Naive B cell (primary cell): ENCODE results near the gene TYW1B. TPM values are rescaled to one million over a fixed set of nuclear protein-coding genes. Genes with fewer than 3 reads are reported as not detected.
A peak's percentile ranks its signal among the peaks of the same experiment; 100 is the strongest.
"Not testable (repeated sequence)": the region's sequence is repeated elsewhere in the genome, so short reads cannot be mapped to it uniquely, and the experiment has no call there.

Experiments
- ATAC-seq, 2 donors: fragments of 150-1000 bp; cut with Tn5 transposase; 2 replicates each; pipeline ENCODE4 v1.10.0; 2021; ENCODE audit warnings: low read depth in 2 of 2, mild to moderate bottlenecking in 2 of 2, moderate library complexity in 2 of 2
- DNase-seq: peaks from one replicate; pipeline ENCODE4 v3.0.0; 2022
- H3K27ac Mint-ChIP-seq, 6 donors: one replicate each; pipeline ENCODE4 v1.8.0; 2020 to 2022; ENCODE audit warnings: mild to moderate bottlenecking in 6 of 6, mixed read lengths in 6 of 6, moderate library complexity in 5 of 6, inconsistent platforms in 2 of 6
- H3K27me3 Mint-ChIP-seq, 3 donors: one replicate each; pipeline ENCODE4 v1.8.0; 2021 to 2022; ENCODE audit warnings: mixed read lengths in 3 of 3, mild to moderate bottlenecking in 1 of 3
- H3K36me3 Mint-ChIP-seq, 2 donors: one replicate each; pipeline ENCODE4 v1.8.0; 2020 to 2022; ENCODE audit warnings: mixed read lengths in 2 of 2, inconsistent platforms in 1 of 2, mild to moderate bottlenecking in 1 of 2
- H3K4me1 Mint-ChIP-seq, 3 donors: one replicate each; pipeline ENCODE4 v1.8.0; 2020 to 2022; ENCODE audit warnings: mixed read lengths in 3 of 3, inconsistent platforms in 1 of 3, mild to moderate bottlenecking in 1 of 3, moderate library complexity in 1 of 3
- H3K4me3 Mint-ChIP-seq, 8 donors: one replicate each; pipeline ENCODE4 v1.8.0; 2020 to 2022; ENCODE audit warnings: mild to moderate bottlenecking in 8 of 8, mixed read lengths in 8 of 8, moderate library complexity in 8 of 8, inconsistent platforms in 2 of 8
- H3K9me3 Mint-ChIP-seq, 7 donors: one replicate each; pipeline ENCODE4 v1.8.0; 2020 to 2022; ENCODE audit warnings: mixed read lengths in 7 of 7, mild to moderate bottlenecking in 5 of 7, inconsistent platforms in 2 of 7, moderate library complexity in 1 of 7
- polyA plus RNA-seq, 6 donors: library from polyadenylated mRNA; unstranded; fragments of 300-500 nt; fragmentation: Illumina TruSeq; gene quantifications; one replicate each; pipeline ENCODE4 v1.2.3, GENCODE V29; 2021; ENCODE audit warnings: low read depth in 6 of 6

The TYW1B gene
- polyA plus RNA-seq, 6 donors from 2014 or later = 0.34 to 4.1 (median 1.9) TPM

GRCh38 chr7:72691442-72691841 is 136.6 kb downstream of the TYW1B start:
- ATAC-seq, H3K9me3 Mint-ChIP-seq, DNase-seq, H3K27me3 Mint-ChIP-seq, H3K27ac Mint-ChIP-seq, H3K4me1 Mint-ChIP-seq, H3K4me3 Mint-ChIP-seq: not testable (repeated sequence)
- H3K36me3 Mint-ChIP-seq = peaks cover 11 to 30% of the 10 kb centered on the region in 2 donors

GRCh38 chr7:72690177-72690576 is 137.8 kb downstream of the TYW1B start:
- H3K9me3 Mint-ChIP-seq, H3K4me1 Mint-ChIP-seq, DNase-seq, H3K27me3 Mint-ChIP-seq, H3K27ac Mint-ChIP-seq, ATAC-seq, H3K4me3 Mint-ChIP-seq: not testable (repeated sequence)
- H3K36me3 Mint-ChIP-seq = peaks cover 10 to 25% of the 10 kb centered on the region in 2 donors

GRCh38 chr7:72689344-72689743 is 138.7 kb downstream of the TYW1B start:
- not testable (repeated sequence) for H3K4me3 Mint-ChIP-seq, ATAC-seq, H3K4me1 Mint-ChIP-seq, H3K9me3 Mint-ChIP-seq, H3K27me3 Mint-ChIP-seq, DNase-seq
- H3K36me3 Mint-ChIP-seq = peaks cover 7 to 24% of the 10 kb centered on the region in 2 donors
- H3K27ac Mint-ChIP-seq = peak overlapping the region in 1 of 6 donors; percentile 42

- not testable (repeated sequence) for H3K27ac Mint-ChIP-seq, H3K36me3 Mint-ChIP-seq, ATAC-seq, H3K4me3 Mint-ChIP-seq, H3K27me3 Mint-ChIP-seq, H3K9me3 Mint-ChIP-seq, DNase-seq
- H3K4me1 Mint-ChIP-seq = peaks cover 13 to 17% (median 13%) of the 10 kb centered on the region in 3 donors
Measured at GRCh38 chr7:72681211-72681610, 146.8 kb downstream of the TYW1B start.

DNA sequence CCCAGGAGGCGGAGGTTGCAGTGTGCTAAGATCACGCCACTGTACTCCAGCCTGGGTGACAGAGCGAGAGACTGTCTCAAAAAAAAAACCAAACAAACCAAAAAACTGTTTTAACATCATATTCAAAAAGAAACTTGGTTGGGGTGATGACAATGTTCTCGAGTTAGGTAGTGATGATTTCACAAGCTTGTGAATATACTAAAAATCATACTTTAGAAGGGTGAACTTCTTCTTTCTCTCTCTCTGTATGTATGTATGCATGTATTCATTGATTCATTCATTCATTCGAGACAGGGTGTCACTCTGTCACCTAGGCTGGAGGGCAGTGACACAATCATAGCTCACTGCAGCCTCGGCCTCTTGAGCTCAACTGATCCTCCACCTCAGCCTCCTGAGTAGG is 151.1 kb downstream of the TYW1B start:
- not testable (repeated sequence) for H3K4me3 Mint-ChIP-seq, ATAC-seq, DNase-seq, H3K27ac Mint-ChIP-seq, H3K27me3 Mint-ChIP-seq, H3K9me3 Mint-ChIP-seq, H3K36me3 Mint-ChIP-seq, H3K4me1 Mint-ChIP-seq

GRCh38 chr7:72676086-72676690 is 151.8 kb downstream of the TYW1B start:
- not testable (repeated sequence) for H3K9me3 Mint-ChIP-seq, H3K27ac Mint-ChIP-seq, DNase-seq, ATAC-seq, H3K4me1 Mint-ChIP-seq, H3K27me3 Mint-ChIP-seq, H3K4me3 Mint-ChIP-seq, H3K36me3 Mint-ChIP-seq

DNA sequence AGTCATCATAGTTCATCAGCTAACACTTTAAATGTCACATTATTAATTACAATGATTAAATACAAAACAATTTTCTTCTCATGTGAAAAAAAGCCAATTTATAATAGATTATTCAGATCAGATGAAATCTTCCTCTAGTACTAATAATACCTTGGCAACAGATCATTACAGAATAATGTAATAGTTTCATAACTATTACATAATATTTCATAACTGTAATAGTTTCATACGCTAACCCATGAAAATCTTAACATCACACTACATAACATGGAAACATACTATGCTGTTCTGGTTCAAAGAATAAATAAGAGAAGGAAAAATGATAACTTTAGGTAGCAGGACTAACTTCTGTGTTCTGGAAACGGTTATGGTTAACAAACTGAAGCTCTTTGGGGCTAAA is 152.3 kb downstream of the TYW1B start:
- not testable (repeated sequence) for DNase-seq, H3K4me1 Mint-ChIP-seq, ATAC-seq, H3K27ac Mint-ChIP-seq, H3K27me3 Mint-ChIP-seq, H3K4me3 Mint-ChIP-seq, H3K36me3 Mint-ChIP-seq, H3K9me3 Mint-ChIP-seq

- H3K27ac Mint-ChIP-seq = no peak overlapping the region
- no peak overlapping the region for H3K4me3 Mint-ChIP-seq
- ATAC-seq (no peak), DNase-seq (no peak)
- no peaks in the 10 kb centered on the region for H3K36me3 Mint-ChIP-seq
- H3K4me1 Mint-ChIP-seq = no peaks in the 10 kb centered on the region
- H3K27me3 Mint-ChIP-seq = no peaks in the 10 kb centered on the region
- no peaks in the 10 kb centered on the region for H3K9me3 Mint-ChIP-seq
Measured at GRCh38 chr7:72674394-72674793, 153.6 kb downstream of the TYW1B start.

DNA sequence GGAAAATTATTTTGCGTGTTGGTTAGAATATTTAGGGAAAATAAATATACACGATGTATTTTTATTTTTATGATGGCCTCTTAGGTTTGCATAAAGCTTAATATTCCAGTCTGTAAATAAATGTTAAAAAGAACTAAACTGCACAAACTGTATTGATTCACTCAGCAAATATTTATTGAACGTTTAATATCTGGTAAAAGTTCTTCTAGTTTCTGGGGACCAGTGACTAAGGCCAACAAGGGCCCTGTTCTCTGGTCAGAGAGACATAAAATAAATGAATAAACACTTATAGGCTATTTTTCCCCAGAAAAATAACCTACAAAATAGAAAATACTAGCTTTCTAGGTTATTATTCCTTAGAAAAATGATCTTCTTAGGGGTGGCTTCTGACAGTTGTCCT is 157.2 kb downstream of the TYW1B start:
- not testable (repeated sequence) for H3K27ac Mint-ChIP-seq, H3K9me3 Mint-ChIP-seq

GRCh38 chr7:72668435-72668834 is 159.6 kb downstream of the TYW1B start:
- DNase-seq, ATAC-seq, H3K4me1 Mint-ChIP-seq, H3K4me3 Mint-ChIP-seq, H3K27me3 Mint-ChIP-seq: not testable (repeated sequence)
- peaks cover 0 to 15% (median 3%) of the 10 kb centered on the region in 7 donors for H3K9me3 Mint-ChIP-seq
- peak overlapping the region in 1 of 6 donors; percentile 56 for H3K27ac Mint-ChIP-seq
- H3K36me3 Mint-ChIP-seq = peaks cover 15 to 20% of the 10 kb centered on the region in 2 donors

More for the DNA sequence above, 157.2 kb downstream of the TYW1B start:
- H3K36me3 Mint-ChIP-seq, DNase-seq, H3K4me1 Mint-ChIP-seq, ATAC-seq, H3K4me3 Mint-ChIP-seq, H3K27me3 Mint-ChIP-seq: not testable (repeated sequence)

DNA sequence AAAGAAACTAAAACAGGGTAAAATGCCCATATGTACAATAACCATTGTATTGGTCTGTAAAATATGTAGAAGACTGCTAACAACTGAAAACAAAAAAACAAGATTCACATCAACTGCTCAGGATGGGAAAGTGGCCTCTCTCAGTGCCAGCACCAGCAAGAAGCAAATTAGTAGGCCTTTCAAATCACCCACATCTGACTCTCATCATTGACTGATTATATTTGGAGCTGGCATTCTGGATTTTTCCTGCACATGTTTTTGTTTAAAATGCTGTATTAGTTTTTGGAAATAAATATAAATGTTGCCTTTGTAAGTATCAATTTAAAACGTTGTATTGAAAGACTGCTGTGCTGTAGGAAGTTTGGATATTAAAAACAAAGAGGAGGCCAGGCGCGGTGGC is 161.0 kb downstream of the TYW1B start:
- DNase-seq, ATAC-seq, H3K27me3 Mint-ChIP-seq, H3K4me1 Mint-ChIP-seq, H3K4me3 Mint-ChIP-seq, H3K27ac Mint-ChIP-seq: not testable (repeated sequence)
- Mint-ChIP-seq H3K9me3 (peaks cover 0 to 15% (median 3%) of the 10 kb centered on the region in 7 donors), H3K36me3 (peaks cover 15 to 20% of the 10 kb centered on the region in 2 donors)

DNA sequence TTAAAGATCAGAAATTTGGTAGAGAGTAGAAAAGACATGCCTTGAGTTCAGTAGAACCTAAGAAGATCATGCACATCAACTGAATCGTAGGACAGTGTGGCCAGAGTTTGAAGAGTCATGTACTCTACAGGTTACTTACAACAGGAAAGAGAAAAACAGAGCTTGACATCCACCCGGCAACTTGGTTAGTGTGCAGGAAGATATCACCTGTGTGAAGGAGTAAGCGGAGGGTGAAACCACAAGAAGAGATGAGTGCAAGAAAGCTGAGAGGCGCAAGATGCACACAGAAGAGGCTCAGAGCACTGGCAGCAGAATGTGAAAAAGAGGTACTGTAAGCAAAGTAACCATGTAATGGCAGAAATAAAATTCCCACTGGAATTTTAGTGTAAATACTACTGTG is 179.4 kb downstream of the TYW1B start:
- DNase-seq, H3K4me3 Mint-ChIP-seq, H3K27me3 Mint-ChIP-seq, H3K4me1 Mint-ChIP-seq, H3K9me3 Mint-ChIP-seq, H3K36me3 Mint-ChIP-seq: not testable (repeated sequence)
- peak in 1 of 2 donors; percentile 36 for ATAC-seq
- peak overlapping the region in 4 of 6 donors; percentile 9 to 36 (median 24) for H3K27ac Mint-ChIP-seq

DNA sequence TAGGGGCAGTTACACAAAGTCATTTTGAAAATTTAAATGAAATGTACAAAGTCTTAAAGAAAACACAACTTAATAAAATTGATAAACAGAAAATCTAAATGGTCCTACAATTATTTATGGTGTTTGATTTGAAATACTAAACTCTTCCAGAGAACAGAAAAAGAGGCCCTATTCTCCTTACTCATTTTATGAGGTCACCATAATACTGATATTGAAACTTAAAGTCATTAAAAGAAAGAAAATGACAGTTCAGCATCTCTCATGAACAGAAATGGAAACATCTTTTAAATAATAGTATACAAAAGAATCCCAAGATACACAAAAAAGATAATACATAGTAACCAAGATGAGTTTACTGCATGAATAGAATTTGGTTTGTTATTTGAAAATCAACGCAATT is 184.3 kb downstream of the TYW1B start:
- not testable (repeated sequence) for H3K36me3 Mint-ChIP-seq, H3K27ac Mint-ChIP-seq, H3K4me1 Mint-ChIP-seq, ATAC-seq, H3K4me3 Mint-ChIP-seq, H3K9me3 Mint-ChIP-seq, DNase-seq, H3K27me3 Mint-ChIP-seq

- H3K36me3 Mint-ChIP-seq, ATAC-seq, H3K4me1 Mint-ChIP-seq, DNase-seq, H3K4me3 Mint-ChIP-seq, H3K9me3 Mint-ChIP-seq, H3K27me3 Mint-ChIP-seq: not testable (repeated sequence)
- peak overlapping the region in 1 of 6 donors; percentile 33 for H3K27ac Mint-ChIP-seq
Measured at GRCh38 chr7:72641485-72642248, 186.3 kb downstream of the TYW1B start.
